Immature natural killer cell (primary cell): ENCODE results near the gene ACOX3. TPM values are rescaled to one million over a fixed set of nuclear protein-coding genes. Genes with fewer than 3 reads are reported as not detected.
A peak's percentile ranks its signal among the peaks of the same experiment; 100 is the strongest.
"Not testable (repeated sequence)": the region's sequence is repeated elsewhere in the genome, so short reads cannot be mapped to it uniquely, and the experiment has no call there.

Experiments used
- DNase-seq, 3 donors: peaks; one replicate each; pipeline ENCODE4 v3.0.0; 2022; ENCODE audit warnings: mixed read lengths in 1 of 3
- H3K27ac Mint-ChIP-seq, 6 donors: one replicate each; pipeline ENCODE4 v1.8.0; 2020; ENCODE audit warnings: mixed read lengths in 6 of 6, mild to moderate bottlenecking in 5 of 6, inconsistent platforms in 4 of 6, moderate library complexity in 3 of 6
- H3K27me3 Mint-ChIP-seq, 3 donors: one replicate each; pipeline ENCODE4 v1.8.0; 2020 to 2021; ENCODE audit warnings: low read depth in 3 of 3, mild to moderate bottlenecking in 3 of 3, mixed read lengths in 3 of 3, moderate library complexity in 3 of 3, inconsistent platforms in 1 of 3
- H3K36me3 Mint-ChIP-seq, 3 donors: one replicate each; pipeline ENCODE4 v1.8.0; 2020; ENCODE audit warnings: mixed read lengths in 3 of 3, inconsistent platforms in 2 of 3, mild to moderate bottlenecking in 2 of 3
- H3K4me1 Mint-ChIP-seq, 2 donors: one replicate each; pipeline ENCODE4 v1.8.0; 2020; ENCODE audit warnings: inconsistent platforms in 2 of 2, mild to moderate bottlenecking in 2 of 2, mixed read lengths in 2 of 2, moderate library complexity in 1 of 2
- H3K4me3 Mint-ChIP-seq, 5 donors: one replicate each; pipeline ENCODE4 v1.8.0; 2020; ENCODE audit warnings: mild to moderate bottlenecking in 5 of 5, mixed read lengths in 5 of 5, inconsistent platforms in 3 of 5, moderate library complexity in 3 of 5
- H3K9me3 Mint-ChIP-seq, 6 donors: one replicate each; pipeline ENCODE4 v1.8.0; 2020; ENCODE audit warnings: mild to moderate bottlenecking in 6 of 6, mixed read lengths in 6 of 6, inconsistent platforms in 4 of 6, moderate library complexity in 3 of 6
- polyA plus RNA-seq, 3 donors: library from polyadenylated mRNA; unstranded; fragments of 300-500 nt; fragmentation: Illumina TruSeq; gene quantifications; one replicate each; pipeline ENCODE4 v1.2.3, GENCODE V29; 2021

Gene ACOX3
- 10 to 100 TPM; 11.3 to 15.9 (median 15.8) TPM for polyA plus RNA-seq

DNA sequence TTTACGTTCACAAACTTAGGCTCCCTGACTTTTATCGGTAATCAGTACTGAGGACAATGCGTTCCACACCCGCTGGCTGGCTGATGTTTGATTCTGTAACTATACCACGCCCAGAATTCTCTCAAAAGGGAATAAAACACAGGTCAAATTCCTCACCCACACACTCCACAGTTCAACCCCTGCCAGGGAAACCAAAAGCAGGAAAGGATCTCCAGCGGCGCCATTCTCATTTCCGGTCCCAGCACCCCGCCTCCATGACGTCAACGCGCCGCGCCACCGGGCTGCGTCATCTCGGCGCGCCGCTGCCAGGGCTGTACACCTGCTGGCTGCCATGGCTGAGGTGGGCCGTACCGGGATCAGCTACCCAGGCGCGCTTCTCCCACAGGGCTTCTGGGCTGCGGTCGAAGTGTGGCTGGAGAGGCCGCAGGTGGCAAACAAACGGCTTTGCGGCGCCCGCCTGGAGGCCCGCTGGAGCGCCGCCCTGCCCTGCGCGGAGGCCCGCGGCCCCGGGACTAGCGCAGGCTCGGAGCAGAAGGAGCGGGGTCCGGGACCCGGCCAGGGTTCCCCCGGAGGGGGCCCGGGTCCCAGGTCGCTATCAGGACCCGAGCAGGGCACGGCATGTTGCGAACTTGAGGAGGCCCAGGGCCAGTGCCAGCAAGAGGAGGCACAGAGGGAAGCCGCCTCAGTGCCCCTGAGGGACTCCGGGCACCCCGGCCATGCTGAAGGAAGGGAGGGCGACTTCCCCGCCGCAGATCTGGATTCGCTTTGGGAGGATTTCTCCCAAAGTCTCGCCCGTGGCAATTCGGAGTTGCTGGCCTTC is at the start of gene ACOX3, which contains the start of gene TRMT44:
Gene ACOX3, minus strand, starts transcription at position 232 of the 820 bp plus-strand sequence. CDS start 24,202 bp downstream, outside the sequence.
Gene TRMT44, plus strand, starts transcription at position 286 of the 820 bp plus-strand sequence. Its CDS starts 46 bp downstream, at position 332.
- peak; percentile 95 to 96 (median 95) for DNase-seq
- peak within 1 kb of the TSS; percentile 99 to 100 (median 99) for H3K27ac Mint-ChIP-seq
- peaks cover 69 to 81% of the 10 kb centered on the region in 2 donors for H3K4me1 Mint-ChIP-seq
- peaks cover 3 to 15% (median 6%) of the 10 kb centered on the region in 3 donors for H3K27me3 Mint-ChIP-seq
- H3K4me3 Mint-ChIP-seq, result peak within 1 kb of the TSS; percentile 96 to 100 (median 99)
- no peaks in the 10 kb centered on the region for H3K36me3 Mint-ChIP-seq
- H3K9me3 Mint-ChIP-seq, result no peaks in the 10 kb centered on the region

DNA sequence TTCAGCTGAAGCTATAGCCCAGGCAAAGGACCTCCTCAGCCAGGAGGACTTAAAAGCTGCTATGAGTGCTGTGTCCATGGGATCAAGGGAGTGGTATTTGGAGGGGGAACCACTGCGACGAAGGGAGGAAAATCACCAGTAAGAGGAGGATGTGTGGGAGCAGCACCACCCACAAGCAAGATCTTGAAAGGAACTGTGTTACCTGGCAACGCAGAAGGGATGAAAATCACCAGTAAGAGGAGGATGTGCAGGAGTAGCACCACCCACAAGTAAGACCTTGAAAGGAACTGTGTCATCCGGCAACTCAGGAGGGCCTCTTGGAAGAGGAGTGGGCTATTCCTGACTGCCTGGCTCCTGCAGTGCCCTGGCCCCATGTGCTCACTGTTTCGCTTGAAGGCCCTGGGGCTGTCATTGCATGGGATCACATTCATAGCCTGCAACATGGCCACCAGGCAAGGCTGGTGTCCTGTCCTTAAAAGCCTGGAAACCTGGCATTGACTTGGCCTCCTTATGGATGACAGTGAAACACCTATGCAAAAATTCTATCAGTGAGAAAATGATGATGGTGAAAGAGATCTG is 48.4 kb upstream of the ACOX3 start:
- Mint-ChIP-seq H3K9me3 (no peaks in the 10 kb centered on the region), H3K4me1 (no peaks in the 10 kb centered on the region), H3K27me3 (peaks cover 0 to 7% (median 4%) of the 10 kb centered on the region in 3 donors), H3K36me3 (peaks cover 0 to 5% (median 4%) of the 10 kb centered on the region in 3 donors), H3K27ac (no peak overlapping the region), H3K4me3 (no peak overlapping the region)
- no peak for DNase-seq

DNA sequence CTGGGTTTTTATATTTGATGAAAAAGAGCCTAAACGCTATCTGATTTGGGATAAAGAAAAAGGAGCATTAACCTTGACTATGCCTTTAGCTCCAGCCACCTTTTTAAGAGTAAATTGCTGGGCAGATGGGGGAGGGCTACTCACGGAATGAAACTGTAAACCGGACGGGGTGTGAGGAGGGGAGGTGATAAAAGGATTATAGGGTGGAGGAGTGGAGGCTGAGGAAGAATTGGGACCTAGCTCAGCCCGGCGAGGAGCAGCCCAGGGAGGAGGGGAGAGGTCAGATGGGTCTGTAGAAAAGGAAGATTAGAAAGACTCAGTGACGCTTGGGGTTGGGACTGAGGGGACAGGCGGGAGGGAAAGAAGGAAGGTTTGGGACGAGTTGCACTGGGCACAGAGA is 46.1 kb upstream of the ACOX3 start:
- H3K36me3 Mint-ChIP-seq, H3K27ac Mint-ChIP-seq, H3K27me3 Mint-ChIP-seq, DNase-seq, H3K9me3 Mint-ChIP-seq, H3K4me3 Mint-ChIP-seq, H3K4me1 Mint-ChIP-seq: not testable (repeated sequence)

DNA sequence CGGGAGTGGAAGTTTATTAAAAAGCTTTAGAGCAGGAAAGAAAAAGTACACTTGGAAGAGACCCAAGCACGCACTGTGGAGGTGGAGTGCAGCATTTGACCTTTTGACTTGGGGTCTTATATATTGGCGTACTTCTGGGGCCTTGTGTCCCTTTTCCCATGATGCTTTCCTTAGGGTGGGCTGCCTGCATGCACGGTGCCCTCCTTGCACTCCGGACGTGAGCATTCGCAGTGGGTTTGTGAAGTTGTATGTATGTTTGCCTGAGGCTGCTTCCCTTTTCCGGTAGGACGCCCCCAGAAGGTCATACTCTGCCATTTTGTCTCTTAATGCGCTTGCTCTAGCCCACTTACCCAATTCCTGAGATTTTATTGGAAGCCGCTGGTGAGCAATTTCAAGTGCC is 39.7 kb upstream of the ACOX3 start:
- DNase-seq, result no peak
- no peak overlapping the region for H3K4me3 Mint-ChIP-seq
- H3K27ac Mint-ChIP-seq, result no peak overlapping the region
- no peaks in the 10 kb centered on the region for H3K4me1 Mint-ChIP-seq
- H3K27me3 Mint-ChIP-seq, result peaks cover 0 to 3% (median 0%) of the 10 kb centered on the region in 3 donors
- H3K36me3 Mint-ChIP-seq, result peaks cover 0 to 14% (median 3%) of the 10 kb centered on the region in 3 donors
- no peaks in the 10 kb centered on the region for H3K9me3 Mint-ChIP-seq

DNA sequence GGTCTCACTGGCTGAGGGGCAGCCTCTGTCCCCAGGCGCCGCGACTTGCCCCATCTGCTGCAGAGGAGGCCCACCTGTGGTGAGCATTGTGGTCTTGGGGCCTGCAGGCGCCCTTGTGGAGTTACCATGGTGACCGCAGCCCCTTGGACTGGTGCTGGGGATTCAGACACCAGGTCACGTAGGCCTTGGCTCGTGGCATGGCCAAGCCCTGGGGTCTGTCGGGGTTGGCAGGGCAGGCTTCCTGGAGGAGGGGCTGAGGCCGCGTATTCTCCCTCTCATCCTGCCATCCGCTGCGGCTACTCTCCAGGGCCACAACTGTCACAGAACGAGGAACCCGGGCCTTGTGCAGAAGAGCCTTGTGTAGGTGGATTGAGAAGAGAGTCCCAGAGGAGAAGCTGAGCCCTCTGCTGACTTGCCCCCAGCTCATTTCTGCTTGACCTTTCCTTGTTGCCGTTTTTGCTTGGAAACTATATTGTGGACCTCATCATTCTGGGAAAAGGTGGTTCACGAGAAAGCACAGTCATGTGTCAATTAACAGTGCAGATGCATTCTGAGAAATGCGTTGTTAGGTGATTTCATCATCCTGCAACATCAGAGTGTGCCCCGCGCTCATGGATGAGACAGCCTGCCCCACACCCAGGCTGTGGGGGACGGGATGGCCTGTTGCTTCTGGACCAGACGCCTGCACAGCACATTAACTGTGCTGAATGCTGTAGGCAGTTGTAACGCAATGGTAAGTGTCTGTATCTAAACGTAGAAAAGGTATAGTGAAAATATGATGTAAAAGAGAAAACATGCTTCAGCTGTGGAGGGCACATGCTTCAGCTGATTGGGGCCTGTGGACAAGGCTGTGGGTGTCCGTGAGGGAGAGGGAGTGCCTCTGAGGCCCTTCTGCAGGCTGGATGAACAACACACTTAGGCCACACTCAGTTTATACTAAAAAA is 38.5 kb upstream of the ACOX3 start:
- no peak for DNase-seq
- Mint-ChIP-seq H3K27me3 (no peaks in the 10 kb centered on the region), H3K27ac (peak overlapping the region in 1 of 6 donors; percentile 48), H3K4me1 (no peaks in the 10 kb centered on the region), H3K9me3 (no peaks in the 10 kb centered on the region), H3K36me3 (peaks cover 0 to 14% (median 3%) of the 10 kb centered on the region in 3 donors), H3K4me3 (no peak overlapping the region)

DNA sequence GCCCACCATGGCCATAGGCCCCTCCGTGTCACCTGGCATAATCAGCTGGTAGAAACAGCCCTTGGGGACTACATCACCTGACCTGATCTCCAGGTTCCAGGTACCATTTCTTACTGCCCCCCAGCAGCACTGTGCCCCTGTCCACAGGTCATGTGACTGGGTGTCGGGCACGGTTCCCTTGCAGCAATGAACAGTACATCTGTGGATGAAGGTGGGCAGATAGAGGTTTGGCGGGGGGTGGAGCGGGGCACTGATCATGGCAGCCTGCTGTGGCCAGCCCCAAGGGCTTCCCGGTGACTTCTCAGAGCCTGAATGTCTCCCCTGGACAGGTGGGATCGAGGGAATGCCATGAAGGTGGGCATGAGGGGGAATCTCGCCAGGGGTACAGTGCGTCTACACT is 37.8 kb upstream of the ACOX3 start:
- Mint-ChIP-seq H3K27ac (peak overlapping the region in 1 of 6 donors; percentile 35), H3K9me3 (no peaks in the 10 kb centered on the region), H3K4me3 (no peak overlapping the region), H3K27me3 (peaks cover 0 to 2% (median 0%) of the 10 kb centered on the region in 3 donors), H3K36me3 (peaks cover 0 to 14% (median 3%) of the 10 kb centered on the region in 3 donors), H3K4me1 (no peaks in the 10 kb centered on the region)
- no peak for DNase-seq

DNA sequence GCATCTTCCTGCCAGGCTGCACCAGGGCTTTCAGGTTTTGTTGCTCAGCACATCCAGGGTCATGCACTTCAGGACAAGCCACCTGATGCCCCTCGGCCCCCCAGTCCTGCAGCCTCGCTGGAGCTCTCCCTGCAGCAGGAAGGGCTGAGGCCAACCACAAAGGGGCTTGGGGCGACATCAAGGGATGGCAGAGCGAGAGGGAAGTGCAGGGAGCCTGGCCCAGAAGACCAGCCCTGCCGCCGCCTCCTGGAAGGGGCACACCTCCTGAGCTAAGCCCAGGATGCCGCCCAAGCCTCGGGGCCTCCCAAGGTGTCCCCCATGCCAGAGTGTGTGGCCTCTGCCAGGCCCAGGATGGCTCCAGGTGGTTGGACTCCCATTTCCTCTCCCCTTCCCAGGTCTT is 37.2 kb upstream of the ACOX3 start:
- H3K4me3 Mint-ChIP-seq, result no peak overlapping the region
- no peak for DNase-seq
- peaks cover 0 to 2% (median 0%) of the 10 kb centered on the region in 3 donors for H3K27me3 Mint-ChIP-seq
- no peak overlapping the region for H3K27ac Mint-ChIP-seq
- no peaks in the 10 kb centered on the region for H3K9me3 Mint-ChIP-seq
- H3K4me1 Mint-ChIP-seq, result no peaks in the 10 kb centered on the region
- peaks cover 0 to 14% (median 3%) of the 10 kb centered on the region in 3 donors for H3K36me3 Mint-ChIP-seq

DNA sequence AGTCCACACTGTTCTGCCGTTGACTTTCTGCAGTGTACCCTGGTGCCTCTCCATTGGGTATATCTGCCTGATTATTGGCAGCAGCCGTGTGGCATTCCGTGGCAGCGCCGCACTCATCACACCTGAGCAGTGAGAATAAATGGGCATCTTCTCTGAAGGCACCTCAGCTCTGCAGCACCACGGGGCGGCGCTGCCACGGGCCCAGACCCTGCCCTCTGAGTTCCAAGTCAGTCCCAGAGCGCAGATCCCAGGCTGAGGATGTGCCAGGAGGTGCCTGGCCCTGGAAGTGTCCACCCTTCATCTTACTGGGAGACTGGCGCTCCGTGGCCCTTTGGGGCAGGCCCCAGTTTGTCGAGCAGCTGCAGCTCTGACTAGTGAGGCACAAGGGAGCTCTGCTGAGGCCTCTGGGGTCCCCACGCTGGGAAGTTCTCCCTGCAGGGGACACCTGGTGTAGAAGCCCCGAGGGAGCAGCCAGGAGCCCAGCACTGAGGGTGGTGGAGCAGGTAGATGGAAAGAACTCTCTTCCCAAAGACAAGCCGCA is 36.6 kb upstream of the ACOX3 start:
- H3K4me1 Mint-ChIP-seq, result no peaks in the 10 kb centered on the region
- no peak for DNase-seq
- H3K4me3 Mint-ChIP-seq, result no peak overlapping the region
- peaks cover 0 to 14% (median 3%) of the 10 kb centered on the region in 3 donors for H3K36me3 Mint-ChIP-seq
- peaks cover 0 to 2% (median 0%) of the 10 kb centered on the region in 3 donors for H3K27me3 Mint-ChIP-seq
- no peak overlapping the region for H3K27ac Mint-ChIP-seq
- no peaks in the 10 kb centered on the region for H3K9me3 Mint-ChIP-seq

DNA sequence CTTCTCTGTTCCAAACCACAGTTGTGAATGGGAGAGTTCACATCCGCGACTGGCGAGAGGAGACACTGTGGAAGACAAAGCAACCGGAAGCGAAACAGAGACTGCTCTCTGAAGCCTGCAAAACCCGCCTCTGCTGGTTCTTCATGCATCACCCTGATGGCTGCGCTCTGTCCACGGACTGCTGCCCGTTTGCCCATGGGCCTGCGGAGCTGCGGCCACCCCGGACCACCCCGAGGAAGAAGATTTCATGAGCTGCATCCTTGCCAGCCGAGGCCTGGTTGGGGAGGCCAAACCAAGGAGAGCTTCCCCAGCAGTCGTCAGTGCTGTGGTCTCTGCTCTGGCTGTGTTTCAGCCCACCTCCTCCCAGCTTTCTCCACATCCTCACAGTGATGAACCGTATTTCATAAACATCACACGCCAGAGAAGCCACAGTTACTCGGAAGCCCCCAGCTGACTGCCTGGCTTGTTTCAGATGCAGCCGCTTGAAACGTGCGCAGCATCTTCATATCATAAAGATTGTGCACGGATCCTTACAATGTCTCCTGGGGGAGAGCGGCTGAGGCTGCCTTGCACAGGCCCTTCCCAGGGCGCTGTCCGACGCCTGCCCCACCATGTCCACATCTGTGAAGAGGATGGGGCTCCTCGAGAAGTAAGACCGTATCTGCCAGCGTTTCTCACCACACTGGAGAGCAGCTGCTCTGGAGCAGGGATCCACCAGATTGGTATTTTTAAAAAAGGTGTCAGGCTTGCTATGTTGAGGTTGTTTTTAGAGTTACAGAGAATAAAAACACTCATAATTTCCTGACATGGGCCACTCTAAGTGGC is 35.4 kb upstream of the ACOX3 start:
- DNase-seq, result no peak
- Mint-ChIP-seq H3K27me3 (peaks cover 0 to 2% (median 0%) of the 10 kb centered on the region in 3 donors), H3K4me3 (no peak overlapping the region), H3K4me1 (no peaks in the 10 kb centered on the region), H3K9me3 (peaks cover 0 to 1% (median 0%) of the 10 kb centered on the region in 6 donors), H3K36me3 (peaks cover 0 to 14% (median 3%) of the 10 kb centered on the region in 3 donors), H3K27ac (no peak overlapping the region)

DNA sequence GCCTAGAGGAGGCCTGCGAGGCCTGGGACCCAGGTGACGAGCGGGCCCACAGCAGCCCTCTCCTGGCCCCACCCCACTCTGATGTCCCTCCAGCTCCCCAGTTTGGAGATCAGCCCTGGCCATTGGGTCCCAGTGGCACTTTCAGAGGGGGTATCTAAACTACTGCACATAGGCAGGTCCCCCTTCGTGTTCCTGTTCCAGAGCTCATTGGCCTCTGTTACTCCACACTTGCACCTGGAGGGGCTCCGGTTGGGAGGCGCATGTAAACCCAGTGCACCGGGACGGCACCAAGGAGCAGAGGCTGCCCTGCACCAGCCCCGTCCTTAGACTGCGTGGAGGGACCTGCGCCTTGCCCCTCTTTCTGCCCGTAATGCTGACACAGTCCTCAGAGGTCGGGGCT is 34.3 kb upstream of the ACOX3 start:
- H3K4me1 Mint-ChIP-seq, result no peaks in the 10 kb centered on the region
- DNase-seq, result no peak
- no peak overlapping the region for H3K27ac Mint-ChIP-seq
- peaks cover 0 to 2% (median 2%) of the 10 kb centered on the region in 3 donors for H3K27me3 Mint-ChIP-seq
- peaks cover 0 to 14% (median 3%) of the 10 kb centered on the region in 3 donors for H3K36me3 Mint-ChIP-seq
- peaks cover 0 to 1% (median 0%) of the 10 kb centered on the region in 6 donors for H3K9me3 Mint-ChIP-seq
- no peak overlapping the region for H3K4me3 Mint-ChIP-seq

DNA sequence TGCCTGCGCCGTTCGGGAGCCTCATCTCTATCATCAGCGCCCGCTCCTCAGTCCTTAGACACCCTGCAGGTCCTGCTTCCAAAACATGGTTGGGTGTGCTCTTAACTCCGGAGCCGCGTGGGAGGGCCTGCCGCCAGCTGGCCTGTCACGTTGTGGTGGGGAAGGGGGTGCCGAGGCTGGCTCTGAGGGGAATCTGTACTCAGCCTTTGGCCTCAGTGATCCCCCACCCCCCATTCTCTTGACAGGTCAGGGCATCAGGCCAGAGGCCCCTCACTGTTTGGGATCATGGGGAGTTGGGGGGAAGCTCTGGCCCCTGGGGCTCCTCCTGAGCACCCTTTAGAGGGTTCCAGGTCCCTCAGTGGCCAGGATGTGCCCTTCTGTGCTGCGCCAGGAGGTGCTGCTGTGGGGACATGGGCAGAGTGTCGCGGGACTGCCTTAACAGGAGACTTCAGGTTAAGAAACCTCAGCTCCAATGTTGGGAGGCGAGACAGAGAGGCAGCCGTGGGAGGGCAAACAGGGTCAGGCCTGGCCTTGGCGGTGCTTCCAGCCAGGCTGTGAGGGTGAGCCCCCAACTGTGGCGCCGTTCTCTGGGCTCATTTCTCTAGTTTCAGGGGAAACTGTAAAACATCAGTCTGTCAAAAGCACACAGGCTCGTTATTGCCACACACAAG is 33.5 kb upstream of the ACOX3 start:
- Mint-ChIP-seq H3K36me3 (peaks cover 0 to 10% (median 9%) of the 10 kb centered on the region in 3 donors), H3K27ac (no peak overlapping the region), H3K4me3 (no peak overlapping the region), H3K27me3 (peaks cover 0 to 2% (median 2%) of the 10 kb centered on the region in 3 donors), H3K9me3 (peaks cover 0 to 1% (median 0%) of the 10 kb centered on the region in 6 donors), H3K4me1 (no peaks in the 10 kb centered on the region)
- DNase-seq, result no peak
